Measurements from ENCODE around the gene ZKSCAN3.

- TF ChIP-seq CTCF (IDR thresholded peaks at IDR 0.05) (no peak), ZFX (IDR thresholded peaks at IDR 0.05; ENCODE audit: borderline replicate concordance) (no peak)
Observed at GRCh38 chr6:28371706-28372451, 22.1 kb downstream of the ZKSCAN3 start.

All from 22Rv1 (cell line).